Stimulated activated naive CD8-positive, alpha-beta T cell treated with anti-CD3 and anti-CD28 coated beads, Interleukin-15, Interleukin-2, amounts not matched to agents 100 ng/mL and 50 ng/mL, for 24 hours (primary cell): Measurements from ENCODE around the gene RAD23B.
A peak's percentile ranks its signal among the peaks of the same experiment; 100 is the strongest.
"Not testable (repeated sequence)": the region's sequence is repeated elsewhere in the genome, so short reads cannot be mapped to it uniquely, and the experiment has no call there.

ENCODE experiments used
- H3K27ac Mint-ChIP-seq: one replicate; pipeline ENCODE4 v1.8.0; 2021; ENCODE audit warnings: mild to moderate bottlenecking, mixed read lengths
- H3K27me3 Mint-ChIP-seq: one replicate; pipeline ENCODE4 v1.8.0; 2021; ENCODE audit warnings: mixed read lengths
- H3K36me3 Mint-ChIP-seq: one replicate; pipeline ENCODE4 v1.8.0; 2021; ENCODE audit warnings: low read depth, mixed read lengths
- H3K4me1 Mint-ChIP-seq: one replicate; pipeline ENCODE4 v1.8.0; 2021; ENCODE audit warnings: low read depth, mixed read lengths
- H3K4me3 Mint-ChIP-seq: one replicate; pipeline ENCODE4 v1.8.0; 2021; ENCODE audit warnings: mild to moderate bottlenecking, mixed read lengths
- H3K9me3 Mint-ChIP-seq: one replicate; pipeline ENCODE4 v1.8.0; 2021; ENCODE audit warnings: mixed read lengths

RAD23B gene

GRCh38 chr9:107295995-107296394, 12.9 kb downstream of the RAD23B start:
- H3K27ac Mint-ChIP-seq, result peak overlapping the region; percentile 17

GRCh38 chr9:107296592-107296991, 13.5 kb downstream of the RAD23B start:
- H3K9me3 Mint-ChIP-seq, H3K27me3 Mint-ChIP-seq, H3K27ac Mint-ChIP-seq, H3K4me3 Mint-ChIP-seq: not testable (repeated sequence)
- peaks cover 72% of the 10 kb centered on the region for H3K4me1 Mint-ChIP-seq
- H3K36me3 Mint-ChIP-seq, result peaks cover 19% of the 10 kb centered on the region

More at GRCh38 chr9:107295995-107296394, 12.9 kb downstream of the RAD23B start:
- H3K4me1 Mint-ChIP-seq, result peaks cover 73% of the 10 kb centered on the region
- no peaks in the 10 kb centered on the region for H3K27me3 Mint-ChIP-seq
- H3K36me3 Mint-ChIP-seq, result peaks cover 18% of the 10 kb centered on the region
- H3K4me3 Mint-ChIP-seq, result no peak overlapping the region
- H3K9me3 Mint-ChIP-seq, result no peaks in the 10 kb centered on the region

- Mint-ChIP-seq H3K27ac (no peak overlapping the region), H3K4me1 (peaks cover 49% of the 10 kb centered on the region), H3K4me3 (peak overlapping the region; percentile 39), H3K36me3 (peaks cover 23% of the 10 kb centered on the region), H3K27me3 (no peaks in the 10 kb centered on the region), H3K9me3 (no peaks in the 10 kb centered on the region)
Measured at GRCh38 chr9:107299437-107299836, 16.4 kb downstream of the RAD23B start.

GRCh38 chr9:107306308-107306707, 23.2 kb downstream of the RAD23B start:
- H3K27me3 Mint-ChIP-seq, result no peaks in the 10 kb centered on the region
- H3K27ac Mint-ChIP-seq, result no peak overlapping the region
- no peak overlapping the region for H3K4me3 Mint-ChIP-seq
- H3K9me3 Mint-ChIP-seq, result no peaks in the 10 kb centered on the region
- H3K36me3 Mint-ChIP-seq, result peaks cover 71% of the 10 kb centered on the region
- H3K4me1 Mint-ChIP-seq, result peaks cover 45% of the 10 kb centered on the region

- no peak overlapping the region for H3K27ac Mint-ChIP-seq
- H3K4me3 Mint-ChIP-seq, result no peak overlapping the region
- no peaks in the 10 kb centered on the region for H3K9me3 Mint-ChIP-seq
- H3K27me3 Mint-ChIP-seq, result no peaks in the 10 kb centered on the region
- H3K4me1 Mint-ChIP-seq, result peaks cover 50% of the 10 kb centered on the region
- peaks cover 80% of the 10 kb centered on the region for H3K36me3 Mint-ChIP-seq
Measured at GRCh38 chr9:107307331-107307730, 24.3 kb downstream of the RAD23B start.

GRCh38 chr9:107308461-107308860, 25.4 kb downstream of the RAD23B start:
- Mint-ChIP-seq H3K36me3 (peaks cover 89% of the 10 kb centered on the region), H3K9me3 (no peaks in the 10 kb centered on the region), H3K27ac (no peak overlapping the region), H3K27me3 (no peaks in the 10 kb centered on the region), H3K4me1 (peaks cover 62% of the 10 kb centered on the region), H3K4me3 (no peak overlapping the region)

GRCh38 chr9:107309271-107309670, 26.2 kb downstream of the RAD23B start:
- no peaks in the 10 kb centered on the region for H3K27me3 Mint-ChIP-seq
- no peaks in the 10 kb centered on the region for H3K9me3 Mint-ChIP-seq
- peaks cover 69% of the 10 kb centered on the region for H3K4me1 Mint-ChIP-seq
- H3K4me3 Mint-ChIP-seq, result no peak overlapping the region
- peak overlapping the region; percentile 77 for H3K27ac Mint-ChIP-seq
- H3K36me3 Mint-ChIP-seq, result peaks cover 90% of the 10 kb centered on the region

- Mint-ChIP-seq H3K36me3 (peaks cover 87% of the 10 kb centered on the region), H3K9me3 (no peaks in the 10 kb centered on the region), H3K4me3 (no peak overlapping the region), H3K27ac (no peak overlapping the region), H3K27me3 (no peaks in the 10 kb centered on the region), H3K4me1 (peaks cover 83% of the 10 kb centered on the region)
Measured at GRCh38 chr9:107312376-107313050, 29.4 kb downstream of the RAD23B start.

GRCh38 chr9:107313555-107314096, 30.5 kb downstream of the RAD23B start:
- H3K27me3 Mint-ChIP-seq, result no peaks in the 10 kb centered on the region
- H3K4me1 Mint-ChIP-seq, result peaks cover 83% of the 10 kb centered on the region
- H3K4me3 Mint-ChIP-seq, result peak overlapping the region; percentile 15
- peaks cover 90% of the 10 kb centered on the region for H3K36me3 Mint-ChIP-seq
- H3K9me3 Mint-ChIP-seq, result no peaks in the 10 kb centered on the region
- H3K27ac Mint-ChIP-seq, result peak overlapping the region; percentile 82

GRCh38 chr9:107314763-107315162, 31.7 kb downstream of the RAD23B start:
- Mint-ChIP-seq H3K36me3 (peaks cover 85% of the 10 kb centered on the region), H3K4me1 (peaks cover 77% of the 10 kb centered on the region), H3K9me3 (no peaks in the 10 kb centered on the region), H3K4me3 (no peak overlapping the region), H3K27me3 (no peaks in the 10 kb centered on the region), H3K27ac (peak overlapping the region; percentile 17)

- Mint-ChIP-seq H3K36me3 (peaks cover 85% of the 10 kb centered on the region), H3K9me3 (no peaks in the 10 kb centered on the region), H3K4me3 (no peak overlapping the region), H3K4me1 (peaks cover 71% of the 10 kb centered on the region), H3K27ac (peak overlapping the region; percentile 45), H3K27me3 (no peaks in the 10 kb centered on the region)
Measured at GRCh38 chr9:107316795-107317661, 33.9 kb downstream of the RAD23B start.

GRCh38 chr9:107322643-107323042, 39.6 kb downstream of the RAD23B start:
- Mint-ChIP-seq H3K4me3 (no peak overlapping the region), H3K27ac (no peak overlapping the region), H3K4me1 (peaks cover 37% of the 10 kb centered on the region), H3K9me3 (no peaks in the 10 kb centered on the region), H3K36me3 (peaks cover 91% of the 10 kb centered on the region), H3K27me3 (no peaks in the 10 kb centered on the region)

- H3K4me1 Mint-ChIP-seq, result peaks cover 25% of the 10 kb centered on the region
- H3K27me3 Mint-ChIP-seq, result no peaks in the 10 kb centered on the region
- H3K27ac Mint-ChIP-seq, result no peak overlapping the region
- H3K9me3 Mint-ChIP-seq, result no peaks in the 10 kb centered on the region
- no peak overlapping the region for H3K4me3 Mint-ChIP-seq
- peaks cover 93% of the 10 kb centered on the region for H3K36me3 Mint-ChIP-seq
Measured at GRCh38 chr9:107323836-107324585, 40.9 kb downstream of the RAD23B start.

GRCh38 chr9:107325842-107326241, 42.8 kb downstream of the RAD23B start:
- Mint-ChIP-seq H3K27me3 (no peaks in the 10 kb centered on the region), H3K4me3 (no peak overlapping the region), H3K9me3 (no peaks in the 10 kb centered on the region), H3K36me3 (peaks cover 97% of the 10 kb centered on the region), H3K27ac (no peak overlapping the region), H3K4me1 (peaks cover 19% of the 10 kb centered on the region)
